ENCODE data around the gene COL20A1.

COL20A1 gene

GRCh38 chr20:63309261-63310071 is 16.5 kb downstream of the COL20A1 start:
- TF ChIP-seq POLR2A (IDR thresholded peaks at IDR 0.05; ENCODE audit: low read length): no peak
- TF ChIP-seq GATA1 (IDR thresholded peaks at IDR 0.05; ENCODE audit: low read depth, low read length): no peak
- peak; percentile 31 to 60 for DNase-seq

GRCh38 chr20:63310265-63310991 is 17.4 kb downstream of the COL20A1 start:
- no peak for DNase-seq
- TF ChIP-seq POLR2A (IDR thresholded peaks at IDR 0.05; ENCODE audit: low read length) (no peak), GATA1 (IDR thresholded peaks at IDR 0.05; ENCODE audit: low read depth, low read length) (no peak)

DNA sequence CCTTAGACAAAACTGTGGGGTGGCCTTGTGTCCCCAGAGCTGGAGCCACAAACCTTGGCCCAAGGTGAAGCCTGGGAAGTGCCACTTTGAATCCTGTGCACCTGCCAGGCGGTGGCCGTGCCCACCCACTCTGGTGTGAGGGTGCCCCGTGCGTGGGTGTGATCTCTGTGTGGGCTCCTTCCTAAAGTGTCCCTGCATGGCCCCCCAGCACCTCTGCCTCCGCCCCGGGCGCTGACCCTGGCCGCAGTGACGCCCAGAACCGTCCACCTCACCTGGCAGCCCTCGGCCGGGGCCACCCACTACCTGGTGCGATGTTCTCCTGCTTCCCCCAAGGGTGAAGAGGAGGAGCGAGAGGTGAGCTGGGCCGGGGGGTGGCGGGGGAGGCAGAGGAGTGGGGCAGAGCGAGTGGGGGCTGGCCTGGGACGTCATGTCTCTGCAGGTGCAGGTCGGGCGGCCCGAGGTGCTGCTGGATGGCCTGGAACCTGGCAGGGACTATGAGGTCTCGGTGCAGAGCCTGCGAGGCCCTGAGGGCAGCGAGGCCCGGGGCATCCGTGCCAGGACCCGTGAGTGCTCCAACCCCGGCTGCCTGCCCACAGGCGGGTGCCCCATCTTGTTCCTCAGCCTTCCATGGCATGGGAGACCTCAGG is 18.3 kb downstream of the COL20A1 start:
- no peak for DNase-seq
- no peak for TF ChIP-seq POLR2A (IDR thresholded peaks at IDR 0.05; ENCODE audit: low read length)
- no peak for TF ChIP-seq GATA1 (IDR thresholded peaks at IDR 0.05; ENCODE audit: low read depth, low read length)

DNA sequence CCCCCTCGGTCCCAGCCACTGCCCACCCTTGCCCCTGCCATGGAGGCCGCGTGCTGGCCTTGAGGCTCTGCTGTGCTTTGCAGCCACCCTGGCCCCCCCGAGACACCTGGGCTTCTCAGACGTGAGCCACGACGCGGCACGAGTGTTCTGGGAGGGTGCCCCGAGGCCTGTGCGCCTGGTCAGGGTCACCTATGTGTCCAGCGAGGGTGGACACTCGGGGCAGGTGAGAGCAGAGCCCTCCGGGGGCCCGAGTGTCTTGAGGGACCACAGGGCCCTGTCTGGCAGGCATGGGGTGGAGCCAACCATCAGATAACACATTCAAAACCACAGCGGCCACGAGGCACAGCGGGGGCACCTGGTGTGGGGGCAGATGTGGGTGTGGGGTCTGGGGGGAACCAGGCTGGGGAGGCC is 18.9 kb downstream of the COL20A1 start:
- TF ChIP-seq GATA1 (IDR thresholded peaks at IDR 0.05; ENCODE audit: low read depth, low read length): no peak
- no peak for TF ChIP-seq POLR2A (IDR thresholded peaks at IDR 0.05; ENCODE audit: low read length)
- DNase-seq: no peak

DNA sequence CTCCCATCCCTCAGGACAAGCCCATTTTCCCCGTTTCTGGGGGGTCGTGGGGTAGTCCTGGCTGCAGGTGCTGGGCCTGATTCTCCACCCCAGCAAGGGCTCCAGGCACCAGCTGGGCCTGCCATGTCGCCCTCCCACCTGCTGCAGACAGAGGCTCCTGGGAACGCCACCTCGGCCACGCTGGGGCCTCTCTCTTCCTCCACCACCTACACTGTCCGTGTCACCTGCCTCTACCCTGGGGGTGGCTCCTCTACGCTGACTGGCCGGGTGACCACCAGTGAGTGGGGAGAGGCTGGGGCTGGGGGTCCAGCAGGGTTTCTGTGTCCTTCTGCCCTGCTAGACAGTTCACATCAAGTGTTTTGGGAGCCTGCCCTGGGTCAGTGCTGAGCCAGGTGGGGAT is 19.3 kb downstream of the COL20A1 start:
- DNase-seq: no peak
- TF ChIP-seq POLR2A (IDR thresholded peaks at IDR 0.05; ENCODE audit: low read length): no peak
- no peak for TF ChIP-seq GATA1 (IDR thresholded peaks at IDR 0.05; ENCODE audit: low read depth, low read length)

- no peak for DNase-seq
- TF ChIP-seq GATA1 (IDR thresholded peaks at IDR 0.05; ENCODE audit: low read depth, low read length) (no peak), POLR2A (IDR thresholded peaks at IDR 0.05; ENCODE audit: low read length) (no peak)
Measured at GRCh38 chr20:63312690-63313348, 19.8 kb downstream of the COL20A1 start.

GRCh38 chr20:63313349-63314014 is 20.5 kb downstream of the COL20A1 start:
- TF ChIP-seq POLR2A (IDR thresholded peaks at IDR 0.05; ENCODE audit: low read length): no peak
- no peak for TF ChIP-seq GATA1 (IDR thresholded peaks at IDR 0.05; ENCODE audit: low read depth, low read length)

DNA sequence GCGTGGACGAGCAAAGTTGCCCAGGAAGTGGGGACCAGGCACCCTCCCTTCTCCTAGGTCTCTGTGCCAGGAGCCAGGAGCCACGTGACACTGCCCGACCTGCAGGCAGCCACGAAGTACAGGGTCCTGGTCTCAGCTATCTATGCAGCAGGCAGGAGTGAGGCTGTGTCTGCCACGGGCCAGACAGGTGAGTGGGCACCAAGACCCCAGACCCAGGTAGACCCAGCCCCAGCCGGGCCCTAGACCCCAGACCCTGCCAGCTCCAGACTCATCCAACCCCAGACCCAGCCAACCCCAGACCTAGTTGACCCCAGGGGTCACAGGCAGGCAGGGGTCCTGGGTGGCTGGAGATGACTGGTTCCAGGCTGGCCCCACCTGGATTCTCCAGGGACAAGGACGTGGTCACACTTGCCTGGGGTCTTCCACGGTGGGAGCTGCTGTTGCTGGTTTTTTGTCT is 21.1 kb downstream of the COL20A1 start:
- TF ChIP-seq POLR2A (IDR thresholded peaks at IDR 0.05; ENCODE audit: low read length): no peak
- TF ChIP-seq GATA1 (IDR thresholded peaks at IDR 0.05; ENCODE audit: low read depth, low read length): no peak
- DNase-seq: no peak

More at GRCh38 chr20:63313349-63314014, 20.5 kb downstream of the COL20A1 start:
- no peak for DNase-seq

DNA sequence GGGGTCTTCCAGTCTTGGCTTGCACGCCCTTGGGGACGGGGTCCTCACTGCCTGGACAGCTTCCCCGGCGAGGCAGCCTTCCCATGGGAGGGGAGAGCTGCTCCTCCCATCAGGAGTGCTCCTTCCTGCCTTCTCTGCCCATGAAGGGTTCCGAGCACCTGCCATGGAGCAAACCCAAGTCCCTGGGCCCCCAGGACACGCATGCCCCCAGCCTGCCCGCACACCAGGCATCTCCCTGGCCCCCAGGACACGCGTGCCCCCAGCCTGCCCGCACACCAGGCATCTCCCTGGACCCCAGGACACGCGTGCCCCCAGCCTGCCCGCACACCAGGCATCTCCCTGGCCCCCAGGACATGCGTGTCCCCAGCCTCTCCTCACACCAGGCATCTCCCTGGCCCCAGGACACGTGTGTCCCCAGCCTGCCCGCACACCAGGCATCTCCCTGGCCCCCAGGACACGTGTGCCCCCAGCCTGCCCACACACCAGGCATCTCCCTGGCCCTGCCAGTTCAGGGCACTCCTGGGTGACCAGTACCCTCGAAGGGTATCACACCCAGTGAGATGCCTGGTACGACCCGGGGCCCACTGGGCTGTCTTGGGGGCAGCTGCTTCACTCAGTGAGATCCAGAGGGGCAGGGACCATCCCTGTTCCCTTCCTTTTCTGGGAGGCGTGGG is 21.7 kb downstream of the COL20A1 start:
- DNase-seq: no peak
- TF ChIP-seq GATA1 (IDR thresholded peaks at IDR 0.05; ENCODE audit: low read depth, low read length) (no peak), POLR2A (IDR thresholded peaks at IDR 0.05; ENCODE audit: low read length) (no peak)

- DNase-seq: no peak
- no peak for TF ChIP-seq POLR2A (IDR thresholded peaks at IDR 0.05; ENCODE audit: low read length)
Measured at GRCh38 chr20:63315240-63315689, 22.3 kb downstream of the COL20A1 start.

GRCh38 chr20:63315731-63316491 is 22.9 kb downstream of the COL20A1 start:
- no peak for DNase-seq
- no peak for TF ChIP-seq GATA1 (IDR thresholded peaks at IDR 0.05; ENCODE audit: low read depth, low read length)
- no peak for TF ChIP-seq POLR2A (IDR thresholded peaks at IDR 0.05; ENCODE audit: low read length)

DNA sequence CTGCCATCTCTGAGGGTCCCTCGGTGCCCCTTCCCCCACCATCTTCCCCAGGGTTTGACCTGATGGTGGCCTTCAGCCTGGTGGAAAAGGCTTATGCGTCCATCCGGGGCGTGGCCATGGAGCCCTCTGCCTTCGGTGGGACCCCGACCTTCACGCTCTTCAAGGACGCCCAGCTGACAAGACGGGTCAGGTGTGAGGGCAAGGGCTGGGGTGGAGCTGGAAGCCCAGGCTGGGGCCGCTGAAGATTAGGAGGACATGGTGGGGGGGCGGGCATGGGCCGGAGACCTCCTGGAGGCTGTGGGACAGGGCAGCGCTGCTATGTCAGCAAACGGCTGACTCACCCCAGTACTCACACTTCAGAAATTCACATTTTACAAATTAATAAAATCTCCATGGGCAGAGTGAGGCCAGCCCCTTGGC is 23.5 kb downstream of the COL20A1 start:
- DNase-seq: no peak
- TF ChIP-seq GATA1 (IDR thresholded peaks at IDR 0.05; ENCODE audit: low read depth, low read length): no peak
- TF ChIP-seq POLR2A (IDR thresholded peaks at IDR 0.05; ENCODE audit: low read length): no peak
